Hematopoietic multipotent progenitor cell treated with erythropoietin and hydrocortisone succinate and interleukin-3 and kit ligand, for 8 days (in vitro differentiated cells): ENCODE data around the gene FAM240A.
"Not testable (repeated sequence)": the region's sequence is repeated elsewhere in the genome, so short reads cannot be mapped to it uniquely, and the experiment has no call there.

Source experiments
- DNase-seq: peaks from one replicate; pipeline ENCODE4 v3.0.0-alpha.2; 2015

Gene FAM240A

DNA sequence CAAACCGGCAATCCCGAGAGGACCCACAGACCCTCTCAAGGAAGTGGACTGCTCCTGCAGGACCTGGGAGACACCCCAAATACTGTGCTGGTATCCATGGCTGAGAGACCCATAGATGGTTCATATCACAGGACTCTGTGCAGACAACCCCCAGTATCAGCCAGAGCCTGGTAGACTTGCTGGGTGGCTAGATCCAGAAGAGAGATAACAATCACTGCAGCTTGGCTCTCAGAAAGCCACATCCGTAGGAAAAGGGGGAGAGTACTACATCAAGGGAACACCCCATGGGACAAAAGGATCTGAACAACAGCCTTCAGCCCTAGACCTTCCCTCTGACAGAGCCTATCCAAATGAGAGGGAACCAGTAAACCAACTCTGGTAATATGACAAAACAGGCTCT lies 25.1 kb upstream of the FAM240A start:
- DNase-seq = not testable (repeated sequence)

DNA sequence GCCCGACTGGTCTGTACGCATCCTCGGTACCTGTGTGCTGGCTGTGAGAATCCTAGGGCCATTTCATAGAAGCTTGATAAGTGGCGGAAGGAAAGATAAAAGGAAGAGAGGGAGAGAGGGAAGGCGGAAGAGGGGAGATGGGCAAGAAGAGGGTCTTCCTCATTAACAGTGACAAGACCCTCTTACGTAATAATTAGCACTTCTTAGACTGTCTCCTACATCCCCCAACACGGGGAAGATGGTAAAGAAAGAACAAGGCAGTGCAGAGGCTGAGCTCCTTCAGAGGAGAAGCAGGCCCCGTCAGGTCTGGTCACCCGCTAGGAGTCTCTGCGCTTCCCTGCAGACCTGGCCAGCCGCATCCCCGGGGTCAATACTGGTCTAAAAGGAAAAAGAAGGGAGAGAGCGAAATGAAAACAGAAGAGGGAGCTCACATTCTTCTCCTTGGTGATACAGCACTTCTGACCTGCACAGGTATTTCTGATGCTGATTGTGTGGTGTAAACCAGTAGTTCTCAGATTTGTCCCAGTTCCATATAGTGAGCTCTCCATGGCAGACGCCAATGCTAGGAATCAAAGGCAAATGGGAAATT lies 19.0 kb upstream of the FAM240A start:
- no peak for DNase-seq

DNA sequence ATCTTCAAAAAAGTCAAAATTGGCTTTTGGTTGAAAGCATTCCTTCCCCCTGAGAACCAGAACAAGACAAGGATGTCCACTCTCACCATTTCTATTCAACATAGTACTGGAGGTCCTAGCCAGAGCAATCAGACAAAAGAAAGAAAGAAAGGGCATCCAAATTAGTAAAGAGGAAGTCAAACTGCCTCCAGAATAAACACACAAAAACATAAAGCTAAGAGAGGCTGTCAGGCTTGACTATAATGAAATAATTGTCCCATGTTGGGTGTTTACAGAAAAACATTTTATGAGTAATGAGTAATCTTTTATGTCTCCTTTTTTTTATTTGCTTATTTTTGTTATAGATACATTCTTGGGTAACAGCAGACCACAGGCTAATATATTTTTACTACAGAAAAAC lies 18.3 kb upstream of the FAM240A start:
- no peak for DNase-seq

DNA sequence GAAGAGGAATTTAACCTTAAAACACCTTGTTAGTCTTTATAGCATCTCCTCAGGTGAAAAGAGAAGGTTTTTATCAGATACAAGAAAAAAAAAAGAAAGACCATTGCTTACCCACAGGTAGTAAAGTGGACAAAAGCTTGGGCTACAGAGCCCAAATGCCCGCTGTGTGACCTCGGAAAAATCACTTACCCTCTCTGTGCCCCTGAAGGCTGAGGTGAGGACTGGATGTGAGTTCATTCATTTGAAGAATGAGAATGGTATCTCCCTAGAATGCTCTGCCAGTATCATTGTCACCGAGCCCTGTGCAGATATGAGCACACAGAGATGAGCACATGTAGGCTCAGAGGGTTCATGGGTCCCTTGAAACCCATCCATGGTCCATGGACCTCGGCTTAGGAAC lies 17.6 kb upstream of the FAM240A start:
- no peak for DNase-seq

DNA sequence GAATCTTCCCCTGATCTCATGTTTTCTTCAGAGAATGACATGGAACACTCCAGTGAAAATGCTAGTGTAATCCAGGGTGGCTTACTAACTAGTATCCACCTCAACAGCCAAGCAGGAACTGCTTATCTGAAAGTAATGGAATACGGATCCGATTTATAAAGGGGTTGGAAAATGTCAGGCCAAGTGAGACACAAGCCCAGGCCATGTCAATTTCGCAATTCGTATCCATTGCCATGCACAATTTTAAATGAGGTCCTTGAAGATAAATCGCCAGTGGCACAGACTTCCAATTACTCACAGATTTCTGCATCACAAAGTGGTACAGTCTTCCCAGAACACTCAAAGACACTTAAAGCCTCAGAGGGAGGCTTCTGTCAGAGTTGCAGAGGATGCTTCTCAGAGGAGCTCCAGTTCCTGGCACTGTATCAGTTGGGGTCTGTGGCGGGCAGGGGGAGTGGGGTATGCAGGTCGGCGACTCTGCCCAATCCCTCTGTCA lies 16.5 kb upstream of the FAM240A start:
- no peak for DNase-seq

DNA sequence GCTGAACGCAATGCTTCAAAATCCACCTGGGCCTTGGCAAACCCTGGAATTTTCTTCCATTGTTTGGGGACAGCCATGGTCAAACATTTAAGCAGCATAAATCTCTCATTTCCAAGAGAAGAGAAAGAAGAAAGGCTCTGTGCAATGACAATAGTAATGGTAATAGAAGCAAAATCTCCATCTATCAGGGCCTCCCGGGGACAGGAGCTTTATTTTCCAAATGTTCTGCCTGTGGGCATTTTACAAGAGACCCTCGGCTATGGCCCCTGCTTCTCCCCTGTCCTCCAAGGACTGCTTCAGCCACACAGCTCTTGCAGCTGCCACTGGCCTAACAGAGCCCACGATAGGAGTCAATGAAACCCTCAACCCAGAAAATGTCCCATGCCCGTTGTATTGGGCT lies 12.7 kb upstream of the FAM240A start:
- no peak for DNase-seq

DNA sequence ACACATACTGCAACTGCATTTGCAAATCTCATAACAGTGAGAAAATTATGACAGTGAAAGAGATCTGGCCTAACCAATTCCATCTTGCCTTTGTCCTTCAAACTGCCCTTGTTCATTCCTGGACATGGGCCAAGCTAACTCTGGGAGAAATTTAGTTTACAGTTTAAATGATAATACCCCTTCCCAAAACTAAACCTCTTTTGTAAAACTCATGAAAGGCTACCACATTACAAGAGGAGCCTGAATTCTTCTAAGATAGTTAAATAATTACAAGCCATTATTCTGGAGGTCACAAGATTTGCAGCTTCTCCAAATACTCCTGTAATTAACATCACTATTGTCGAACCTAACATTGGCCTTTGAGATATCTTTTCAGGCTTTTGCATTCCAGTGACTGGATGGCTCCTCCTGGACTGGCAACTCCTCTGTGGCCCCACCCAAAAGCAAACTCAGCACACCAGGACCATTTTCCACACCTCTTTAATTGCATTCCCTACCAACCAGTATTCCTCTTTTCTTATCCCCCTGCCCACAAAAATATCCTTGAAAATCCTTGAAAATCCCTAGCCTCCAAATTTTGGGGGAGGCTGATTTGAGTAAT lies 8.8 kb upstream of the FAM240A start:
- DNase-seq = no peak

DNA sequence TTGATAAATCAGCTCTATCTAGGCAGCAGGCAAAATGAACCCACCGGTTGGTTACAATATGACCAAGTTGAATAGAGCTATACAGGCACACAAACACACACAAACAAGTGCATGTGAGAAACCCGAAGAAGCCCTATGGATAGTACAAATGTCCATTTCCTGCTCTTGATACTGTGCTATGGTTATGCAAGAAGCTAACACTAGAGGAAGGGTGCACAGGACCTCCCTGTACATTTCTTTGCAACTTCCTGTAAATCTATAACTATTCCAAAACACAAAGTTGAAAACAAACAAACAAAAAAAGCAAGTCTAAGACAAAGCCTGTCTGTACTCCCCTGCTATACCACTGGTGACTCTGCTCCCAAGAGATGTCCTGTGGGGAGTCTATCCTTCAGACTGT lies 8.2 kb upstream of the FAM240A start:
- DNase-seq = no peak

DNA sequence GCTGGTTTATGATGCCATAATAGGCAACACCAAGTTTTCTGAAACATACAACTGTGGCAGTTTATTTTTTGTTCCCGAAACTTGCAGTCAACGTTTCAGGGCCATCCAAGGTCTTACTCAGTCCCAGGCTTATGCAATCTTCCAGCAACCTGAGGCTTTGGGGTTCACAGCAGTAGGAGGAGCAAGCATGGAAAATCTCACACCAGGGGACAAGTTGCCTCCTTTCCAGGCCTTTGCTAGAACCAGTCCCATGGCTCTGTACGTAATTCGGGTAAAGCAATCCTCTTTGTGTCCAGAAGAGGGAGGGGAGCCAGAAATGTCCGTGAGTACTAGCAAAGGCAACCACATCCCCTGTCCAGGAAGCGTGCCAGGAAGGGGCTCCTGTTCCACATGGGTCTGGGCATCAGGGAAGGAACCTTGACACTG lies 4.7 kb upstream of the FAM240A start:
- DNase-seq = peak; percentile 31

DNA sequence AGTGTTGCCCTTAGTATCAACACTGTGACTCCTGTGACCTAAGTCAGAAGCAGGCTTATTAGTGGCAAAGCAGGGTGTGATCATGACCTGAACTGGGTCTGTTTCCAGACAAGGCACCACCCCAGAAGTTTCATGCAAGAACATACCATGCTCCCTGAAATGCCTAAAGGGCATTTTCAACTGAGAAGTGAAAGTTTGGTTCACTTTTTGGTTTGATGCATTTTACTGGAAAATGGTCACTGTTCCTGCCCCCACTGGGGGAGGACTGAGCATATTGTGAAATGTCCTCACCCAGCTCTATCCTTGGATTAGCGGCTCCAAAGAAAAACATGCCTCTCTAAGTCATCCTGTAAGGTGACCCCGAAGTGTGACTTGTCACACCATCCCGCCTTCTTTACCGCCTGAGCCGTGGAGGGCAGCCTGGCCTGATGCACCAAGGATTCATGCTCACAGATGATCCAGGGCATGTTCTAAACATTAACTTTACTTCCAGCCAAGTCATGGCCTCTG lies 3.1 kb upstream of the FAM240A start:
- no peak for DNase-seq

DNA sequence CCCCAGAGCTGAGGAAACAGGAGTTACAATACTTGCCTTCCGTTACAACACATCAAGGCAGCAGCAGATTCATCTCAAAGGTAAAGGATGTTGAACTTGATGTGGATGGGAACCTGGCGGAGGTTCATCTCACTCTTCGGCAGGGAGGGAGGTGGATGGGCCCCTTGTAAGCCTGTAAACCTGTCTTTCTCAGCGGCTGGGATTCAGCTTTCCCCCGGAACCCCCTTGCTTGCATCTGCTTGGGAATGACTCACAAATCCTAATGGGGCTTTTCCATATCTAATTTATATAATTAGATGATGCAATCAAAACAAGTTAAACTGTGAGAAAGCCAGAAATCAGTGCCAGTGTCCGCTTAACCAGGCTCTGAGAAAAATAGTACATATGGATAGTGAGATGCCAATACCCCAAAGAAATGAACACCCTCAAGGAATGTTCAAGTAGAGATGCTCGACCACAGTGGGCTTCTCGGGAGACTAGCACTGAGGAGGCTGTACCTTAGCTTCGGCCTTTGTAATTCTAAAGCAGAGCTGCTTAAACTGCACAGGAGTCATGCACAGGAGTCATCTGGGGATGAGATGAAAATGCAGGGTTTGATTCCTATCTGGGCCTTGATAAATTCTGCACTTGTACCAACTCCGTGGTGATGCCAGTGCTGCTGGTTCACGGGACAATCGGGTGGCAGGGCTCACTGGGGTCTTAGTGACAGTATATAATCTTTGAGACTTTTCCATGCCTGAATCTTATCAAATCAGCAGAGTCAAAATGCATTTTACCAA lies 2.2 kb upstream of the FAM240A start:
- no peak for DNase-seq

DNA sequence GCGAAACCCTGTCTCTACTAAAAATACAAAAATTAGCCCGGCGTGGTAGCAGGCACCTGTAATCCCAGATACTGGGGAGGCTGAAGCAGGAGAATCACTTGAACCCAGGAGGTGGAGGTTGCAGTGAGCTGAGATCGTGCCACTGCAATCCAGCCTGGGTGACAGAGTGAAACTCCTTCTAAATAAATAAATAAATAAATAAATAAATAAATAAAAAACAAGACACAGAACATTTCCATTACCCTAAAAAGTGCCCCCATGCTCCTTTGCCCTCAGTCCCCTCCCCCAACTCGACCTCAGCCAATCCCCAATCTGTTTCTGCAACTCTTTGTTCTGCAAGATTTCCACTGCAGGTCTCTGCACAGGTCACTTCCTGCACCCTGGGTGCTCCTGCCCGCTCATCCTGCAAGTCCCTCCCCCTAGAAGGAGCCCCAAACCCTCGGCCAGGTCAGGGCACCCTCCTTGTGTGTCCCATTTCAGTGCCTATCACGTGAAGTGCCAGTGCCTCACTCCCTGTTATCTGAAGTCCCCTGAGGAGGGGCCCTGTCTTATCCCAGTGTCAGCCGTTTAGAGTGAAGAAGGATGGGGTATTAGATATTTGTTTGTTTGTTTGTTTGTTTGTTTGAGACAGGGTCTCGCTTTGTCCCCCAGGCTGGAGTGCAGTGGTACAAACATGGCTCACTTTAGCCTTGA lies 1.1 kb downstream of the FAM240A start:
- DNase-seq = peak; percentile 51

DNA sequence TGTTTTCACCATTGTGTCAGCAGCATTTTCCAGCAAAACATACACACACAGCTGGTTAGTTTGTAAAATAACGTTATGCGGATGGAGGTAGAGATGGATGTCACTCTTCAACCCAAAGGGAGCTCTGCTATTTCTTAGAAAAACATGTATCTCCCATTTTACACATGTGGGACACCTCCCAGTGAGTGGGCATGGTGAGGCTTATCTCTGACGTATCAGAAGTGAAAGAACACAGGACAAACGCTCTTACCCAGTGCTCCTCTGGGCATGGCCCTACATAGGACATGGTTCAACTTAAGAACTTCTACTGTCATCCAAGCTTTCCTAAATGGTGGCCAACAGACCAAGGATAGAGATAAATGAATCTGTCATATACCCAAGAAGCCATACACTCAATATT lies 2.1 kb downstream of the FAM240A start:
- DNase-seq = peak; percentile 93

DNA sequence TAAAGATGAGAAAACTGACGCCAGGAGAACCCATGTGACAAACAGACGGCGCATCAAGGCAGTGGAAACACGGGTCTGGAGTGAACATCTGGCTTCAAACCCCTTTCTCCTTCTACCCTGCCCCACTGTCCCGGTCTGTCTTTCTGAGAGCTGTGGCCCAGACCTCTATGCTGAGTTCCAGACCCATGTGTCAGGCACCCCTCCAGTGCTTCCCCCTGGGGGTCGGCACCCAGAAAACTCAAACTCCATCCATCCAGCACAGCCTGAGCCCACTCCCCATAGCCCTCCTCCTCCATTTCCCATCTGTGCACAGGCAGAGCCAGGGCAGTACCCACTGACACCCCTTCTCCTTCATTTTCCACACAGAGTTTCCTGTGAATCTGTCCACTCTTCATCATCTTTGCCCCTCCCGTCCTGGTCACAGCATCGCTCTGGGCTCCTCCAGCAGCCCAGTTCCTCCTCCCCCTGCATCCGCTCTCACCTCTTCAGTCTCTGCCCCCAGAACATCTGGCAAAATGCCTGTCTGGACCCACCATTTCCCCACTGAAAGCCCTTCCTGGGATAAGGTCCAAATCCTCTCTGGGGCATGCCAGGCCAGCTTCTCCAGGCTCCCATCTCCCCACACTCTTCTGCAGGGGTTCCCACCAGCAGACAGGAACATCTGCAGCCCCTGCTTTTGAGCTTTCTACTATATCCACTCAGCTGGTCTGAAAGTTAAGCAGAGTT lies 2.9 kb downstream of the FAM240A start:
- no peak for DNase-seq

DNA sequence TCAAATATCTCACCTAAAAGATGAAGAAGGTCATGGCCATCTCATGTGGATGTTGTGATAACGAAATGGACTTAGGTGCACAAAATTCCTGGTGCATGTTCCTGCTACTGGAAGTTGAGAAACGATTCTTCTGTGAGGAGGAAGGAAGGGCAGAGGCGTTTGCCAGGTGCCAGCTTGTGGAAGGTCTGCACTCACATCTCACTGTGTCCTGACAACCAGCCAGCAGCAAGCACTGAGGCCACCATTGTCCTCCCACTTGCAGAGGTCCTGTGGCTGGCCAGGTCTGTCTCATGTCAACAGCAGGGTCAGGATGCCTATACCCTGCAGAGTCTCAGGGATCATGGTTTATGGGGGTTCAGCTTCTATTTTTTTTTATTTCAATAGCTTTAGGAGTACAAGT lies 3.7 kb downstream of the FAM240A start:
- no peak for DNase-seq

DNA sequence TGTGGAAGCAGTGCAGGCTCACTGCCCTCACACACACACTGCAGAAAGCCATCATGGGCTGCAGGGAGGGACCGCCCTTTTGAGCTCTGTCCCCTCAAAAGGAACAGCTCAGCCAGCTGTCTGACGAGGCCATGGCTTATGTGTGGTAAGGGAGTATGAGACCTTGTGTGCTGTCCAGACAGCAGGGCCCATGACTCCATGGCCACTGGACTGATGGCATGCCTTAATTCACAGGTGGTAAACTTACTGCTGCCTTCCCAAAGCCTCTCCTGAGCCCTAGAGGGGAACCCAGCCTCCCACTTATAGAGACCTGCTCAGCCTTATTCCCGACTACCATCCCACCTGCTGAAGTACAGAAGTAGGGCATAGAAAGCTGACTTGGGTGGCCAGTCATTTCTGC lies 5.6 kb downstream of the FAM240A start:
- no peak for DNase-seq

DNA sequence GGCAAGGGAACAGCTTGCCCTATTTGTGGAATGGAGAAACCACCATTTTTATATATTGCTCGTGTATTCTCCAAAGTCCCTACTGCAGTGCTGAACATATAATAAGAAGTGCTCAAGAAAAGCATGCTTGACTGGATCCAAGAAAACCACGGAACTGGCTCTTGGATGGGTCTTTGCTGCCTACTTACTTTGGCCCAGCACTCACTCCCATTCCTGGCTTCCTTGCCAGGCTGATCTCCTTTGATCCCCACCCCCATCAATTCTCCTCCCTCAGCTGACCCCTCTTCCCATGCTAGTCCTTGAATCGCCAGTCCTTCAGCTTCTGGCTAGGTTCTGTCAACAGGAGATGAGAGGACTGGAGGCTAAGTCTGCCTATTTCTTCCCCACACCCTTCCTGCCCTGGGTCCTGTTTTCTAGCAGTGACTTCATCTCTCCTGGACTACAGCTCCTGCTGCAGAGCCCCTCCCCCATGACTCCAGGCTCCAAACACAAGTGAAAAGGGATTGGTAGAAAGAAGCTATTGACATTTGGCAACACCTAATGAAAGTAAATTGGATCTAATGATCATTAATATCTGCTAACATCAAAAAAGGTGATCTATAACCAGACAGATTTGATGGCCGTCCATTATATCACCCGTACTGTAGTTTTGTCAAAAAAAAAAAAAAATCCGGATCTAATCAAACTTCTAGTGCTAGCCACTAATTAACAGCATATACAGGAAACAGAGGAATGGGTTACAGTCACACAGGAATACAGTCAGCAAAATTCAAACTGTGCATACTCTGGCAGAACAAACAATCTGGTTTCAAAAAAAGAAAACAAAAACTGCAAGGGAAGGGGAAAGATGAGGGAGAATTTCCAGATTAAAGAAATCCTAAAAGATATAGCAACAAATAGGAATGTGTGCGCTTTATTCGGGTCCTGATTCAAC lies 7.8 kb downstream of the FAM240A start:
- no peak for DNase-seq

DNA sequence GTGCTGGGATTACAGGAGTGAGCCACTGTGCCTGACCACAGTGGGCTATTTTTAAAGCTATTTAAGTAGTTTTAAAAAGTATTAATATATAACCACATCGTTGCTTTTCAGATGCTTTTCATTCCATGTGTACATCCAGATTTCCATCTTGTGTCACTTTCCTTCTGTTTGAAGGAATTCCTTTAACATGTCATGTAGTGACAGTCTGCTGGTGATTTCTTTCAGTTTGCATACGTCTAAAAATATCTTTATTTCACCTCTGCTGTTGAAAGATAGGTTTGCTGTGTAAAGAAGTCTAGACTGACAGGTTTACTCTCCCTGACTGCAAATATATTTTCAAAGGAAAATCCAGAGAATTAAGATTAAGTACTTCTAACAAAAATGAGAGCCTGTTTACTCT lies 12.2 kb downstream of the FAM240A start:
- DNase-seq = no peak

DNA sequence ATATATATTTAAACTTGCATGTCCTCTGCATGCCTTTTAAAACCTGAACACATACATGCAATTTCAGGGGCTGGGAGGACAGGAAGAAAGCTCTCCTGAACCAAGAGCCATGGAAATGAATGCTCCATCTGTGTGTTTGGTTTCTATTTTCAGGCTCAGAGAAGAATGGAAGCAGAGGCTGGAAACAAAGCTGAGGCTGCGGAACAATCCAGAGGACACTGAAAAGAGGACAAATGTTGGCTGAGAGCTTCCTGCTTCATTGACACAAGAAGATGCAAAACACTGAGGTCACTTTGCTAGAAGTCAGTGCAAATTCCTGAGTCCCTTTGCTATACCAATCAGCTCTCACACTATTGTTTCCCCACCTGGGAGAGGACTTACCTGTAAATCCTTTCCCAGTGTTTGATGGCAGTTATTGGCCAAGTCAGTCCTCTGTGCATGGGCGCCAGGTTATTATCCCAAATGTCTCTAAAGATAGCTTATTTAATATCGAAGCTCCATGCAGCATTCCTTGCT lies 12.7 kb downstream of the FAM240A start:
- no peak for DNase-seq

DNA sequence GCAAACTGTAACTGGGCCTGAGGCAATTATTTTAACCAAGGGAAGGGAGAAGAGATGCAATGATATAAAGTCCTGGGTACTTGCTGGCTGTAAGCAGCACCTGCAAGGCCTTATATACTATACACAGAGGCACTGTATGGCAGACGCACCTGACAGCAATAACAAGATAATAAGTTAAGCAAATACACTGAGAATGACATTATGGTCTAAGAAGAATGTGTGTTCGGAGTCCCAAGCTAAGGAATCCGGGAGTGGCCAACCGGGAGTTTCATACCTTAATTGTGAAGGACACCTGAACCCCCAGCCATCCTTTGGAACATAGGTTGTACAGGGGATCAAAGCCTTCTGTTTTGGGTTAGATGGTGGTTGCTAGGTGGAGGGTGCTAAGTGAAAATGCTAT lies 13.7 kb downstream of the FAM240A start:
- DNase-seq = no peak

DNA sequence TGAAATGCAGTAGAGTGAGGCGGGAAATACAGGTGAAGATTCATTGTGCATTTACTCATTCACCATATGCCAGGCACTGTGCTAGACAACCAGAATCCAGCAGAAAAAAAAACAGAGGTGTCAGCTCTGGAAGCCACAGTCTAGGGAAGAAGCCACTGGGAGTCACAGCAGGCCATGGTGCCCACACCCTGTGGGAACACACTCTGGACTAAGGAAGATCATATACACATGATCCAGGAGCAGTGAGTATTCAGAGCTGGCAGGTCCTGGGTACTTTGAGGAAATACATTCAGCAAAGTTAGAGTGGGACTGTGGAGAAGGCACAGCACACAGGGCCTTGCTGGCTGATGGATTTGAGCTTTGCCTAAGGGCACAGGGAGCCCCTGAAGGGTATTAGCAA lies 14.8 kb downstream of the FAM240A start:
- DNase-seq = no peak
